Naive thymus-derived CD4-positive, alpha-beta T cell (primary cell): ENCODE results near the gene DPY19L1. TPM values are rescaled to one million over a fixed set of nuclear protein-coding genes. Genes with fewer than 3 reads are reported as not detected.
A peak's percentile ranks its signal among the peaks of the same experiment; 100 is the strongest.
"Not testable (repeated sequence)": the region's sequence is repeated elsewhere in the genome, so short reads cannot be mapped to it uniquely, and the experiment has no call there.

ENCODE experiments used
- ATAC-seq: fragments of 150-1000 bp; cut with Tn5 transposase; 2 replicates; pipeline ENCODE4 v1.10.0; 2021; ENCODE audit warnings: mild to moderate bottlenecking, moderate library complexity
- CTCF ChIA-PET: fragments of 350-600 bp; sonication (Branson Sonifier 250); formaldehyde crosslinking; loops from one replicate; lab custom pipeline; 2021; ENCODE audit warnings: antibody characterized with exemption; lab: Charles Lee
- POLR2A ChIA-PET: fragments of 350-600 bp; sonication (Branson Sonifier 250); formaldehyde crosslinking; loops from one replicate; lab custom pipeline; 2021; ENCODE audit warnings: antibody characterized with exemption, inconsistent platforms; lab: Charles Lee
- DNase-seq, 9 donors: peaks; one replicate each; pipeline versions ENCODE4 v3.0.0 to v3.0.0-alpha.2; 2020 to 2022; ENCODE audit warnings: mixed read lengths in 1 of 9
- H3K27ac ChIP-seq: one replicate; pipeline ENCODE4 v1.7.0; 2013; ENCODE audit warnings: mild to moderate bottlenecking, low read depth, low read length, moderate library complexity
- H3K27me3 ChIP-seq, 2 donors: one replicate each; pipeline ENCODE4 v1.7.0; 2013; ENCODE audit warnings: low read length in 2 of 2, mild to moderate bottlenecking in 2 of 2, moderate library complexity in 2 of 2; ENCODE audit not compliant: control insufficient read depth in 2 of 2, insufficient read depth in 2 of 2
- H3K36me3 ChIP-seq, 3 experiments: 1 replicate in 2 of 3; 2 replicates in 1 of 3; pipeline ENCODE4 v1.7.0; 2013; ENCODE audit warnings: low read length in 3 of 3, mild to moderate bottlenecking in 3 of 3, moderate library complexity in 1 of 3; ENCODE audit not compliant: insufficient read depth in 3 of 3, control insufficient read depth in 2 of 3
- H3K4me1 ChIP-seq, 2 donors: one replicate each; pipeline ENCODE4 v1.7.0; 2013; ENCODE audit warnings: low read length in 2 of 2, mild to moderate bottlenecking in 2 of 2, moderate library complexity in 1 of 2; ENCODE audit not compliant: control insufficient read depth in 2 of 2, insufficient read depth in 2 of 2
- H3K4me3 ChIP-seq: 2 replicates; pipeline ENCODE4 v1.7.0; 2013; ENCODE audit warnings: mild to moderate bottlenecking, low read length
- H3K9me3 ChIP-seq, 3 experiments: 1 replicate in 2 of 3; 2 replicates in 1 of 3; pipeline ENCODE4 v1.7.0; 2013; ENCODE audit warnings: low read length in 3 of 3; ENCODE audit not compliant: control insufficient read depth in 2 of 3
- H3K27ac Mint-ChIP-seq, 9 donors: one replicate each; pipeline ENCODE4 v1.8.0; 2020 to 2022; ENCODE audit warnings: mixed read lengths in 9 of 9, mild to moderate bottlenecking in 8 of 9, moderate library complexity in 5 of 9, inconsistent platforms in 2 of 9
- H3K27me3 Mint-ChIP-seq, 5 donors: one replicate each; pipeline ENCODE4 v1.8.0; 2021 to 2022; ENCODE audit warnings: mixed read lengths in 5 of 5, mild to moderate bottlenecking in 1 of 5
- H3K36me3 Mint-ChIP-seq, 5 donors: one replicate each; pipeline ENCODE4 v1.8.0; 2020 to 2022; ENCODE audit warnings: mixed read lengths in 5 of 5, mild to moderate bottlenecking in 3 of 5, inconsistent platforms in 1 of 5
- H3K4me1 Mint-ChIP-seq, 7 donors: one replicate each; pipeline ENCODE4 v1.8.0; 2020 to 2022; ENCODE audit warnings: mixed read lengths in 7 of 7, mild to moderate bottlenecking in 3 of 7, inconsistent platforms in 1 of 7
- H3K4me3 Mint-ChIP-seq, 10 donors: one replicate each; pipeline ENCODE4 v1.8.0; 2020 to 2022; ENCODE audit warnings: mild to moderate bottlenecking in 10 of 10, mixed read lengths in 10 of 10, moderate library complexity in 6 of 10, inconsistent platforms in 2 of 10
- H3K9me3 Mint-ChIP-seq, 11 donors: one replicate each; pipeline ENCODE4 v1.8.0; 2020 to 2022; ENCODE audit warnings: mixed read lengths in 11 of 11, mild to moderate bottlenecking in 4 of 11, inconsistent platforms in 1 of 11, moderate library complexity in 1 of 11
- intact Hi-C, 2 donors: fragments of 100-400 bp; cut with micrococcal nuclease; formaldehyde crosslinking; loops; one replicate each; pipeline ENCODE4 v1.15.1; 2023
- polyA plus RNA-seq, 2 donors: library from polyadenylated mRNA; unstranded; fragments of 300-500 nt; fragmentation: Illumina TruSeq; gene quantifications; one replicate each; pipeline ENCODE4 v1.2.3, GENCODE V29; 2021
- total RNA-seq, 6 experiments: library from RNA in 5 of 6; stranded (reverse) in 5 of 6; gene quantifications; 1 replicate in 5 of 6; 2 replicates in 1 of 6; pipeline ENCODE4 v1.2.3 and lab custom pipeline; 2021 to 2026

DPY19L1 gene
- total and polyA plus RNA-seq, 7 experiments from 2014 or later = 0.52 to 10.0 (median 4.8) TPM

DNA sequence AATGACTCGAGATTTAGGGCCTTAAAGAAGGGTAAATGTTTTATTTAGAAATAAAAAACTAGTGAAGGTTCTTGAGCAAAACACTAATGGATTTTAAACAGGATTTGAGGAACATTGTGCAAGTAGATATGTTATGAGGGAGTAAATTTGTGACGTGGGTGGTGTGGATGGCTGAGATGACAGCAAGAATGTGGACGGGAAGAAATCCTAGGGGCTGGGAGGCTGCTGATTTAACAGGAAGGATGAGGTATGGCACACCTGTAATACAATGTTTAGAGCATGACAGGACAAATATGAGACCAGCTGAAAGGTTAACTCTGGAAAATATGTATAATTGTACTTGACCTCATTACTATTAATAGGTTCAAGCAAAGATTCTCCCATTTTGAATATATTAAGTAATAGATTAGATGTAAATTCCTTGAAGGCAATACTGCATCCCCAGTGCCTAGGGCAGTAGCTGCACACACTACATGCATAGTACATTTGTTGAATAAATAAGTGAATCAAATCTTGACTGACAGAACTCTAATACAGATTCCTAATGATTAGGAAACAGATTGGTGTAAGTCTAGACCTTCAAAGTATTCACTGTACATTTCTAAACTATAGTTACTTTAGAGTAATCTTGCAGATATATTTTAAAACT lies 10.1 kb upstream of the DPY19L1 start:
- H3K4me3 Mint-ChIP-seq, DNase-seq, H3K9me3 Mint-ChIP-seq, H3K4me1 ChIP-seq, ATAC-seq, CTCF ChIA-PET, H3K4me1 Mint-ChIP-seq, H3K9me3 ChIP-seq, H3K27ac ChIP-seq, H3K27ac Mint-ChIP-seq, H3K27me3 ChIP-seq, POLR2A ChIA-PET, H3K36me3 Mint-ChIP-seq, H3K4me3 ChIP-seq, H3K36me3 ChIP-seq, intact Hi-C loops: not testable (repeated sequence)
- H3K27me3 Mint-ChIP-seq = peaks cover 0 to 21% (median 12%) of the 10 kb centered on the region in 5 donors

DNA sequence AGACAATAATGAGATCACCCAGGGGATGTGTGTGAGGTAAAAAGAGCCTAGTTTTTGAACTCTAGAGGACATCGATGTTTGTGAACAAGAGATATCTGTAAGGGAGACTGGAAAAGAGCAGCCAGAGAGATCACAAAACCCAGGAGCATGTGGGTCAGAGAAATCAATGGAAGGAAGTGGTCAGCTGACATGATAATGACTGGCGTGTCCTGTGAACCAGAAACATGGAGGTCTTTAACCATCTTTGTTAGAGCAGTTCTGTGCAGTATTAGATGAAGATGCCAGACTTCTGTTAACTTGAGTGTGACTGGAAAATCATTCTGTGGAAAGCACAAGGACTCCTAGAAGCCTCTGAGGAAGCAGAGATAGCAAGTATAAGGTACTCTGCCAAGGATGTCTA lies 6.0 kb upstream of the DPY19L1 start:
- not testable (repeated sequence) for ATAC-seq, H3K4me3 Mint-ChIP-seq, H3K4me3 ChIP-seq

DNA sequence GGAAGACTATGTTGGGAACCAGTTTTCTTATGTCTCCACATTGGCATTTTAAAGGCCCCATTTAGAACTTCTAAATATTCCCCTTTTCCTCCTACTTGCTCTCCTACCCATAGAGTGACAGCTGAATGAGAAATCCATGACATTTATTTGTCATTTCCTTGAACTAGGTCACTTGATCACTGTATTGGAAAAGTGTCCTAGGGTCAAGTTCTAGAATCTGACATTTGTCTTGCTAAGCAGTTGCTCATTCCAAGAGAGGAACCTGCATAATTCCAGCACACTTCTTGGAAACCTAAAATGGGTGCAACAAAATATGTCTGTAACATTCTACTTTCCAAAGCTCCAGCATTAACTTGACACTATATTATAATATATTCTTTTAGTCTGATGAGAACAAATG lies 3.6 kb upstream of the DPY19L1 start:
- Mint-ChIP-seq H3K4me3 (no peak overlapping the region), H3K27me3 (peaks cover 0 to 19% (median 0%) of the 10 kb centered on the region in 5 donors), H3K27ac (no peak overlapping the region), H3K9me3 (no peaks in the 10 kb centered on the region), H3K4me1 (peaks cover 8 to 16% (median 15%) of the 10 kb centered on the region in 7 donors), H3K36me3 (no peaks in the 10 kb centered on the region)
- Histone ChIP-seq H3K27me3 (no peaks in the 10 kb centered on the region), H3K27ac (no peak overlapping the region), H3K4me3 (no peak overlapping the region), H3K9me3 (no peaks in the 10 kb centered on the region), H3K4me1 (peaks cover 6 to 12% of the 10 kb centered on the region in 2 donors), H3K36me3 (no peaks in the 10 kb centered on the region)
- ATAC-seq = no peak
- intact Hi-C loops = no loop called here
- DNase-seq = no peak
- ChIA-PET CTCF (interaction anchor here (1.0 kb wide), 1 partner anchor 216 kb away, joined by 3 read pairs; no protein-coding TSS in a partner anchor), POLR2A (no interaction called here)

More for the DNA sequence above, 6.0 kb upstream of the DPY19L1 start:
- H3K27ac ChIP-seq, H3K9me3 Mint-ChIP-seq, H3K4me1 ChIP-seq, H3K4me1 Mint-ChIP-seq, H3K36me3 ChIP-seq, H3K9me3 ChIP-seq, intact Hi-C loops, H3K36me3 Mint-ChIP-seq, H3K27ac Mint-ChIP-seq, H3K27me3 ChIP-seq, DNase-seq, POLR2A ChIA-PET: not testable (repeated sequence)
- CTCF ChIA-PET = interaction anchor here (1.1 kb wide), 1 partner anchor 1886 kb away, joined by 3 read pairs; no protein-coding TSS in a partner anchor
- peaks cover 0 to 21% (median 4%) of the 10 kb centered on the region in 5 donors for H3K27me3 Mint-ChIP-seq

DNA sequence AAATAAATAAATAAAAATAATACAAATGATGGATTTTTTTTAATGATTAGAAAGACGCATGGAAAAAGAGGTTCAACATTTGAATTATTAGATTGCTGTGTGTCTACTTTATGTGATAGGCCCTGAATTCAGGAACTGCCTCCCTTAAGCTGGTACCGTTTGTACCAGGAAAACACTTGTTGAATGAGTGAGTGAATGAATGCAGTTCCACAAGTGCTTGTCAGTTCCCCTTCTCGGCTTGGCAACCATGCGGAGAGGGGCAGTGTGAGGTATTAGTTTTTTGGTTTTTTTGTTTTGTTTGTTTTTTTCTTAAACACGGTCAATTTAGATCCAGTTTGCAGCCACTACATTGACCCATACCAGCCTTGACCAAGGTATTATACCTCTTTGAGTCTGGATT lies 2.1 kb upstream of the DPY19L1 start:
- Mint-ChIP-seq H3K27me3 (peaks cover 0 to 19% (median 0%) of the 10 kb centered on the region in 5 donors), H3K27ac (no peak overlapping the region), H3K9me3 (no peaks in the 10 kb centered on the region), H3K4me3 (peak overlapping the region in 1 of 10 donors; percentile 14), H3K36me3 (no peaks in the 10 kb centered on the region), H3K4me1 (peaks cover 17 to 31% (median 29%) of the 10 kb centered on the region in 7 donors)
- ATAC-seq (no peak), DNase-seq (no peak)
- CTCF ChIA-PET = no interaction called here
- no peak overlapping the region for H3K27ac ChIP-seq
- no peaks in the 10 kb centered on the region for H3K36me3 ChIP-seq
- H3K9me3 ChIP-seq = no peaks in the 10 kb centered on the region
- H3K27me3 ChIP-seq = no peaks in the 10 kb centered on the region
- POLR2A ChIA-PET = no interaction called here
- intact Hi-C loops = loop anchor here (5.0 to 10.0 kb wide), 7 partner anchors 213 to 1995 kb away; partner anchors contain the start of gene TBX20 (in 1 of the 2)
- H3K4me1 ChIP-seq = peaks cover 17% of the 10 kb centered on the region in 2 donors
- H3K4me3 ChIP-seq = no peak overlapping the region

- peak overlapping the region; percentile 61 for H3K27ac ChIP-seq
- intact Hi-C loops = loop anchor here (5.0 to 10.0 kb wide), 7 partner anchors 214 to 1994 kb away; partner anchors contain the start of gene TBX20 (in 1 of the 2)
- Mint-ChIP-seq H3K27ac (peak overlapping the region in 8 of 9 donors; percentile 11 to 90 (median 74)), H3K27me3 (peaks cover 0 to 19% (median 0%) of the 10 kb centered on the region in 5 donors), H3K9me3 (no peaks in the 10 kb centered on the region), H3K36me3 (no peaks in the 10 kb centered on the region), H3K4me1 (peaks cover 17 to 31% (median 29%) of the 10 kb centered on the region in 7 donors), H3K4me3 (peak overlapping the region; percentile 77 to 95 (median 88))
- DNase-seq (no peak), ATAC-seq (no peak)
- peaks cover 17% of the 10 kb centered on the region in 2 donors for H3K4me1 ChIP-seq
- peak overlapping the region; percentile 68 for H3K4me3 ChIP-seq
- no peaks in the 10 kb centered on the region for H3K36me3 ChIP-seq
- ChIA-PET CTCF (no interaction called here), POLR2A (no interaction called here)
- no peaks in the 10 kb centered on the region for H3K27me3 ChIP-seq
- no peaks in the 10 kb centered on the region for H3K9me3 ChIP-seq
Observed at GRCh38 chr7:35038354-35038753, 1.1 kb upstream of the DPY19L1 start.

DNA sequence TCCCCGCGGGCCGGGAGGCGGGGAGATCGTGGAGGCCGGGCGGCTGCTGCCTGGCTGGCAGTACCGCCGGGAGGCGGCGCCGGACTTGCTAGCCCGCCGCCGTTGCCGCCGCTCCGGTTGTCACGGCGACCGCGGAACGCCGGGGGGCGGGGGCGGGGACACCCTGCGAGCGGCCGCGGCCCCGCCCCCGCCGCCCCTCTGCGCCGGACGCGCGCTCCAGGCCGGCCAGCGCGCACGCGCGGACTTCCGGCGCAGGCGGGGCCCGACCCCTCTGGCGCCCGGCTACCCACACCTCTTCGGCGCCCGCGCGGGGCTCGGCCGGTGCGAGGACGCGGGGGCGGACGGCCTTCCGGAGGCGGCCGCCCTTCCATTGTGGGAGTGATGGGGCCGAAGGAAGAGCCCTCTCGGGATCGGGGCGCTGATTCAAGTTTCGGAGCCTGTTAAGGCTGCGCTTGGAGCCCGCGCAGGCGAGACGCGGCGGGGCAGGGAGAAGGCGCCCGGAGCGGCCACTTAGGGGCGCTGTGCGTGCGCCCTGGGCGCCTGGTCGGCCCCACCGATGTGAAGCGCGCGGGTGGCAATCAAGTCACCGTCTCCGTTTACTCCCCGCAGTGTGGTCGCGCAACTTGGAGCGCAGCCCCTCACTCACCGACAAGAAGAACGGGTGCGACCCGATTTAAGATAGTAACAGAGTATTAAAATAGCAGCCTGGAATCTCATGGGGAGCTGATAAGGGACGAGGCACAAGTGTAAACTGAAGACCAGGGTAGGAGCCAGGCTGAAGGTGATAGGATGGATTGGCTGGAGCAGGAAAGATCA lies 449 bp upstream of the DPY19L1 start:
- peak overlapping the region; percentile 77 to 96 (median 89) for H3K4me3 Mint-ChIP-seq
- ChIA-PET POLR2A (no interaction called here), CTCF (no interaction called here)
- no peaks in the 10 kb centered on the region for H3K9me3 Mint-ChIP-seq
- peaks cover 0 to 21% (median 0%) of the 10 kb centered on the region in 5 donors for H3K27me3 Mint-ChIP-seq
- H3K36me3 Mint-ChIP-seq = no peaks in the 10 kb centered on the region
- Histone ChIP-seq H3K27me3 (no peaks in the 10 kb centered on the region), H3K27ac (peak overlapping the region; percentile 61), H3K4me1 (peaks cover 17% of the 10 kb centered on the region in 2 donors), H3K36me3 (no peaks in the 10 kb centered on the region), H3K4me3 (peak overlapping the region; percentile 68), H3K9me3 (no peaks in the 10 kb centered on the region)
- ATAC-seq = peak; percentile 83
- DNase-seq = peak; percentile 64 to 93 (median 81)
- intact Hi-C loops = loop anchor here (1.0 to 10.0 kb wide), 16 partner anchors 215 to 1993 kb away; partner anchors contain the start of genes EEPD1 (in 2 of the 2), SEPTIN7 (in 2 of the 2), BBS9 (in 1 of the 2) and HERPUD2 (in 1 of the 2)
- H3K27ac Mint-ChIP-seq = peak overlapping the region; percentile 11 to 90 (median 73)
- H3K4me1 Mint-ChIP-seq = peaks cover 19 to 37% (median 30%) of the 10 kb centered on the region in 7 donors
